BJ (cell line): ENCODE measurements around the gene RAP2B. TPM values are rescaled to one million over a fixed set of nuclear protein-coding genes. Genes with fewer than 3 reads are reported as not detected.

Experiments used
- CTCF ChIA-PET: fragments of 350-600 bp; formaldehyde crosslinking; extraction: SDS; loops from one replicate; lab custom pipeline; 2021; ENCODE audit warnings: antibody characterized with exemption, inconsistent platforms; lab: Yijun Ruan, JAX
- POLR2A ChIA-PET: fragments of 300-600 bp; sonication (Branson Sonifier 250); formaldehyde crosslinking; extraction: SDS; loops from one replicate; lab custom pipeline; 2021; ENCODE audit warnings: antibody characterized with exemption; lab: Charles Lee
- DNase-seq: peaks from one replicate; pipeline ENCODE4 v3.0.0-alpha.2; 2011; ENCODE audit warnings: low read depth
- H3K27me3 ChIP-seq: 2 replicates; pipeline ENCODE4 v1.6.0; 2011; ENCODE audit warnings: low read length; ENCODE audit not compliant: control insufficient read depth, insufficient read depth
- H3K36me3 ChIP-seq: 2 replicates; pipeline ENCODE4 v1.5.1; 2011; ENCODE audit warnings: low read length; ENCODE audit not compliant: control insufficient read depth, insufficient read depth
- H3K4me3 ChIP-seq: 2 replicates; pipeline ENCODE4 v1.5.1; 2011; ENCODE audit warnings: low read depth, mild to moderate bottlenecking, control low read depth, low read length
- CTCF ChIP-seq: IDR thresholded peaks from 2 replicates; pipeline ENCODE4 v1.5.1; 2011; ENCODE audit warnings: low read depth, mild to moderate bottlenecking, control low read depth, inconsistent platforms, low read length, moderate library complexity; ENCODE audit not compliant: insufficient read depth
- polyA plus RNA-seq: library from polyadenylated mRNA; depleted of rRNA; stranded (reverse); fragments of >200 nt; gene quantifications from 2 replicates; pipeline ENCODE4 v1.2.3, GENCODE V29; 2011

RAP2B gene
- polyA plus RNA-seq, 1 experiment = 7.2 TPM

- ChIA-PET CTCF (interaction anchor here (0.6 kb wide), 1 partner anchor 12 kb away, joined by 3 read pairs; no protein-coding TSS in a partner anchor), POLR2A (no interaction called here)
- H3K27me3 ChIP-seq = no peaks in the 10 kb centered on the region
- H3K36me3 ChIP-seq = no peaks in the 10 kb centered on the region
- no peak for TF ChIP-seq CTCF
- no peak for DNase-seq
- no peak overlapping the region for H3K4me3 ChIP-seq
Measured at GRCh38 chr3:153142961-153143360, 19.1 kb upstream of the RAP2B start.

GRCh38 chr3:153144071-153144470 is 18.0 kb upstream of the RAP2B start:
- ChIA-PET POLR2A (interaction anchor here (0.9 kb wide), 1 partner anchor 17 kb away, joined by 3 read pairs; no protein-coding TSS in a partner anchor), CTCF (no interaction called here)
- TF ChIP-seq CTCF = no peak
- Histone ChIP-seq H3K4me3 (no peak overlapping the region), H3K27me3 (no peaks in the 10 kb centered on the region), H3K36me3 (no peaks in the 10 kb centered on the region)
- no peak for DNase-seq

- no peak for TF ChIP-seq CTCF
- DNase-seq = no peak
- Histone ChIP-seq H3K27me3 (no peaks in the 10 kb centered on the region), H3K36me3 (no peaks in the 10 kb centered on the region), H3K4me3 (no peak overlapping the region)
- POLR2A ChIA-PET = interaction anchor here (0.9 kb wide), 1 partner anchor 16 kb away, joined by 3 read pairs; no protein-coding TSS in a partner anchor
- CTCF ChIA-PET = no interaction called here
Measured at GRCh38 chr3:153144779-153145178, 17.2 kb upstream of the RAP2B start.

GRCh38 chr3:153145454-153145853 is 16.6 kb upstream of the RAP2B start:
- Histone ChIP-seq H3K27me3 (no peaks in the 10 kb centered on the region), H3K36me3 (no peaks in the 10 kb centered on the region), H3K4me3 (no peak overlapping the region)
- no peak for TF ChIP-seq CTCF
- DNase-seq = no peak
- ChIA-PET CTCF (no interaction called here), POLR2A (no interaction called here)

- POLR2A ChIA-PET = no interaction called here
- CTCF ChIA-PET = no interaction called here
- no peak for TF ChIP-seq CTCF
Measured at GRCh38 chr3:153146191-153147053, 15.6 kb upstream of the RAP2B start.

More at GRCh38 chr3:153146191-153147053, 15.6 kb upstream of the RAP2B start:
- DNase-seq = no peak
- Histone ChIP-seq H3K4me3 (no peak overlapping the region), H3K27me3 (no peaks in the 10 kb centered on the region), H3K36me3 (no peaks in the 10 kb centered on the region)
